ENCODE data around the gene CARD14.

Gene CARD14

GRCh38 chr17:80247561-80247960 lies 77.7 kb downstream of the CARD14 start:
- TF ChIP-seq CTCF (IDR thresholded peaks at IDR 0.05; ENCODE audit: insufficient read depth, low read length, missing control alignments) = no peak
- POLR2A ChIA-PET = no interaction called here

GRCh38 chr17:80248001-80248893 lies 78.4 kb downstream of the CARD14 start:
- H3K4me3 ChIP-seq (ENCODE audit: low read depth, low read length) = no peak overlapping the region
- no peak for DNase-seq (ENCODE audit: low read depth, low spot score)
- ChIA-PET POLR2A (no interaction called here), CTCF (no interaction called here)
- no peak for TF ChIP-seq CTCF (IDR thresholded peaks at IDR 0.05; ENCODE audit: insufficient read depth, low read length, missing control alignments)

More at GRCh38 chr17:80247561-80247960, 77.7 kb downstream of the CARD14 start:
- H3K4me3 ChIP-seq (ENCODE audit: low read depth, low read length) = no peak overlapping the region
- no peak for DNase-seq (ENCODE audit: low read depth, low spot score)
- CTCF ChIA-PET = no interaction called here

GRCh38 chr17:80248894-80249710 lies 79.3 kb downstream of the CARD14 start:
- no peak for TF ChIP-seq CTCF (IDR thresholded peaks at IDR 0.05; ENCODE audit: insufficient read depth, low read length, missing control alignments)
- ChIA-PET CTCF (no interaction called here), POLR2A (no interaction called here)

GRCh38 chr17:80251966-80252365 lies 82.1 kb downstream of the CARD14 start:
- ChIA-PET CTCF (no interaction called here), POLR2A (no interaction called here)
- no peak for DNase-seq (ENCODE audit: low read depth, low spot score)
- TF ChIP-seq CTCF (IDR thresholded peaks at IDR 0.05; ENCODE audit: insufficient read depth, low read length, missing control alignments) = no peak
- no peak overlapping the region for H3K4me3 ChIP-seq (ENCODE audit: low read depth, low read length)

More at GRCh38 chr17:80248894-80249710, 79.3 kb downstream of the CARD14 start:
- no peak for DNase-seq (ENCODE audit: low read depth, low spot score)
- no peak overlapping the region for H3K4me3 ChIP-seq (ENCODE audit: low read depth, low read length)

GRCh38 chr17:80252871-80253270 lies 83.0 kb downstream of the CARD14 start:
- no peak for DNase-seq (ENCODE audit: low read depth, low spot score)
- no peak overlapping the region for H3K4me3 ChIP-seq (ENCODE audit: low read depth, low read length)
- CTCF ChIA-PET = interaction anchor here (1.1 to 1.5 kb wide), 4 partner anchors 9 to 244 kb away, joined by 3 to 4 read pairs (median 3); no protein-coding TSS in a partner anchor
- POLR2A ChIA-PET = no interaction called here
- TF ChIP-seq CTCF (IDR thresholded peaks at IDR 0.05; ENCODE audit: insufficient read depth, low read length, missing control alignments) = peak; percentile 50
